IMR-90 (cell line): ENCODE results near the gene MLKL. TPM values are rescaled to one million over a fixed set of nuclear protein-coding genes. Genes with fewer than 3 reads are reported as not detected.

Experiments used
- ATAC-seq: fragments of 200-7000 bp; cut with Tn5 transposase; 2 replicates; pipeline ENCODE4 v1.9.1; 2020; ENCODE audit warnings: low read depth, mild to moderate bottlenecking, moderate library complexity
- BruUV-seq: library from RNA; stranded (reverse); fragments of 400-500 nt; replicated peaks from 2 replicates; lab custom pipeline; 2021; lab: Mats Ljungman, UMichigan
- CTCF ChIA-PET: fragments of 300-600 bp; formaldehyde crosslinking; extraction: SDS; loops from one replicate; lab custom pipeline; 2021; ENCODE audit warnings: antibody characterized with exemption; lab: Yijun Ruan, JAX
- POLR2A ChIA-PET: fragments of 300-600 bp; sonication (Branson Sonifier 250); formaldehyde crosslinking; loops from one replicate; lab custom pipeline; 2022; ENCODE audit warnings: antibody characterized with exemption; ENCODE audit not compliant: unreplicated experiment; lab: Charles Lee
- DNase-seq: peaks from one replicate; pipeline ENCODE4 v3.0.0; 2013
- H2AFZ ChIP-seq: replicated peaks from 2 replicates; pipeline ENCODE3; 2013; ENCODE audit warnings: low read length, mild to moderate bottlenecking; ENCODE audit not compliant: poor library complexity
- H2AK5ac ChIP-seq: 2 replicates; pipeline ENCODE4 v1.6.1; 2013; ENCODE audit warnings: low read depth, low read length, inconsistent platforms
- H2AK9ac ChIP-seq: replicated peaks from 2 replicates; pipeline ENCODE3; 2013; ENCODE audit warnings: mild to moderate bottlenecking, low read depth, low read length, moderate library complexity; ENCODE audit not compliant: poor library complexity
- H2BK120ac ChIP-seq: 2 replicates; pipeline ENCODE4 v1.6.1; 2013; ENCODE audit warnings: low read depth, low read length, inconsistent platforms
- H2BK15ac ChIP-seq: 3 replicates; pipeline ENCODE4 v1.6.1; 2013; ENCODE audit warnings: low read depth, low read length, inconsistent platforms
- H2BK20ac ChIP-seq: 2 replicates; pipeline ENCODE4 v1.6.1; 2013; ENCODE audit warnings: low read depth, mild to moderate bottlenecking, inconsistent platforms, low read length, moderate library complexity
- H2BK5ac ChIP-seq: 2 replicates; pipeline ENCODE4 v1.6.1; 2013; ENCODE audit warnings: mild to moderate bottlenecking, low read depth, low read length, inconsistent platforms; ENCODE audit not compliant: poor library complexity, severe bottlenecking
- H3K14ac ChIP-seq: replicated peaks from 2 replicates; pipeline ENCODE4 v1.6.1; 2013; ENCODE audit warnings: low read depth, low read length, inconsistent platforms
- H3K18ac ChIP-seq: 2 replicates; pipeline ENCODE4 v1.6.1; 2013; ENCODE audit warnings: low read depth, low read length, control low read depth
- H3K23ac ChIP-seq: 2 replicates; pipeline ENCODE4 v1.6.1; 2013; ENCODE audit warnings: low read depth, low read length, inconsistent platforms
- H3K27ac ChIP-seq: 2 replicates; pipeline ENCODE4 v1.5.1; 2013; ENCODE audit warnings: mild to moderate bottlenecking, control low read depth, low read length; ENCODE audit not compliant: insufficient read depth
- H3K27me3 ChIP-seq: 2 replicates; pipeline ENCODE4 v1.6.1; 2013; ENCODE audit warnings: low read length; ENCODE audit not compliant: control insufficient read depth, insufficient read depth
- H3K36me3 ChIP-seq: 2 replicates; pipeline ENCODE4 v1.6.1; 2013; ENCODE audit warnings: low read length, mixed read lengths; ENCODE audit not compliant: control insufficient read depth, insufficient read depth
- H3K4ac ChIP-seq: 2 replicates; pipeline ENCODE4 v1.6.1; 2013; ENCODE audit warnings: low read depth, low read length, inconsistent platforms
- H3K4me1 ChIP-seq: 2 replicates; pipeline ENCODE4 v1.6.1; 2013; ENCODE audit warnings: low read length, mixed read lengths; ENCODE audit not compliant: control insufficient read depth, insufficient read depth
- H3K4me2 ChIP-seq: 2 replicates; pipeline ENCODE4 v1.6.1; 2013; ENCODE audit warnings: low read depth, mild to moderate bottlenecking, control low read depth, low read length, moderate library complexity
- H3K4me3 ChIP-seq: 2 replicates; pipeline ENCODE4 v1.5.1; 2013; ENCODE audit warnings: low read depth, mild to moderate bottlenecking, control low read depth, low read length, moderate library complexity; ENCODE audit not compliant: insufficient read depth
- H3K56ac ChIP-seq: 2 replicates; pipeline ENCODE4 v1.6.1; 2013; ENCODE audit warnings: low read length, inconsistent platforms; ENCODE audit not compliant: insufficient read depth; ENCODE audit errors: extremely low read depth
- H3K79me1 ChIP-seq, 2 experiments: 2 replicates each; pipeline ENCODE4 v1.6.1; 2013; ENCODE audit warnings: low read length in 2 of 2, inconsistent platforms in 1 of 2, low read depth in 1 of 2
- H3K9ac ChIP-seq: 2 replicates; pipeline ENCODE4 v1.6.1; 2013; ENCODE audit warnings: low read depth, low read length, control low read depth
- H3K9me1 ChIP-seq: 2 replicates; pipeline ENCODE4 v1.6.1; 2013; ENCODE audit warnings: low read length, inconsistent platforms; ENCODE audit not compliant: insufficient read depth
- H3K9me3 ChIP-seq: 2 replicates; pipeline ENCODE4 v1.6.1; 2013; ENCODE audit warnings: low read length; ENCODE audit not compliant: control insufficient read depth, insufficient read depth
- H4K20me1 ChIP-seq: 2 replicates; pipeline ENCODE4 v1.6.1; 2013; ENCODE audit warnings: low read length, inconsistent platforms; ENCODE audit not compliant: insufficient read depth
- H4K5ac ChIP-seq: 2 replicates; pipeline ENCODE4 v1.6.1; 2013; ENCODE audit warnings: mild to moderate bottlenecking, low read depth, low read length, control low read depth
- H4K8ac ChIP-seq, 2 experiments: 2 replicates each; pipeline ENCODE4 v1.6.1; 2013; ENCODE audit warnings: low read depth in 2 of 2, low read length in 2 of 2, control low read depth in 1 of 2, inconsistent platforms in 1 of 2
- H4K91ac ChIP-seq: 2 replicates; pipeline ENCODE4 v1.6.1; 2013; ENCODE audit warnings: low read depth, low read length, inconsistent platforms; ENCODE audit not compliant: insufficient read depth
- MAFK ChIP-seq: IDR thresholded peaks from 2 replicates; pipeline ENCODE4 v1.6.1; 2012; ENCODE audit warnings: low read depth, low read length, improper control_type of control experiment
- POLR2A ChIP-seq: IDR thresholded peaks from 2 replicates; pipeline ENCODE4 v1.6.1; 2012; ENCODE audit warnings: mild to moderate bottlenecking, low read depth, low read length
- RFX5 ChIP-seq: IDR thresholded peaks from 2 replicates; pipeline ENCODE4 v1.8.0; 2012; ENCODE audit warnings: low read depth, mild to moderate bottlenecking, low read length, moderate library complexity
- WGBS, 2 experiments: methylation state at CpG; one replicate each; pipeline versions ENCODE4 v1.1.5 to v1.1.7; 2013; ENCODE audit warnings: missing lambda C conversion rate in 2 of 2; ENCODE audit not compliant: insufficient read length in 1 of 2; ENCODE audit errors: extremely low coverage in 2 of 2; 5-methylcytosine and 5-hydroxymethylcytosine counted together
- dilution Hi-C: fragments of 300-500 bp; cut with HindIII; formaldehyde crosslinking; loops from one replicate; pipeline ENCODE4 v1.14.3; 2018; ENCODE audit warnings: low sequenced_read_pairs; ENCODE audit not compliant: unreplicated experiment
- in situ Hi-C: fragments of 300-500 bp; cut with MboI; formaldehyde crosslinking; loops from 3 replicates; pipeline ENCODE4 v1.14.3; 2019; ENCODE audit warnings: low sequenced_read_pairs, inconsistent platforms, mixed read lengths
- intact Hi-C: fragments of 100-400 bp; cut with micrococcal nuclease; formaldehyde crosslinking; loops from 2 replicates; pipeline ENCODE4 v1.10.0; 2022
- polyA plus RNA-seq, 3 experiments: library from polyadenylated mRNA; depleted of rRNA; stranded (reverse); fragments of >200 nt; gene quantifications; 2 replicates each; pipeline ENCODE4 v1.2.3, GENCODE V29; 2012; ENCODE audit warnings: low replicate concordance in 1 of 3
- total RNA-seq: library from RNA; depleted of rRNA; stranded (reverse); fragments of >200 nt; gene quantifications from 2 replicates; pipeline ENCODE4 v1.2.3, GENCODE V29; 2012

MLKL gene
- total and polyA plus RNA-seq, 2 of the 4 experiments (the other 2 are of a cell fraction): 3.6 to 4.5 TPM

DNA sequence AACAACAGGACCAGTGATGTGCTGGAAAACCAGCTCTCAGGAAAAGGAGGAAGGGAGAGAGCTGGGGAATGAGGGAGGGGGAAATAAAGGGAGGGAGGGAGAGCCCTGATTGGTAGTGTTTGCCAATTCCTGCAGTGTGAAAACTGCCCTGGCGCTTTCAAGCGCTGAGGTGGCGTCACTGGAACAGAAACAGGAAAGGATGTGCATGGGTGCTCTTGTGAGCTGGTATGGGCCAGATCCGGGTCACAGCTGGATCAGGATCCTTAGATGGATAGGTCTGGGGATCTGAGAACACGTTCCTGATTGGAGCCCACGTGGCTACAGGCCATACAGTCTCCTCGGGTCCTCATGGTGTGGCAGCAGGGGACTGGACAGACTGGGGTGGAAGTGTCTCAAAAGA is 16.7 kb upstream of the MLKL start:
- DNase-seq: no peak
- no peak overlapping the region for H2BK5ac ChIP-seq
- no peak for ATAC-seq
- in situ Hi-C loops: loop anchor here (5.0 kb wide), 1 partner anchor 140 kb away; no protein-coding TSS in a partner anchor
- no peak for TF ChIP-seq MAFK
- no peak for TF ChIP-seq POLR2A
- no peak for TF ChIP-seq RFX5
- H2BK120ac ChIP-seq: no peak overlapping the region
- no peaks in the 10 kb centered on the region for H3K79me1 ChIP-seq
- no peak overlapping the region for H3K56ac ChIP-seq
- no peak overlapping the region for H3K18ac ChIP-seq
- no peak overlapping the region for H3K4me2 ChIP-seq
- no peak overlapping the region for H4K5ac ChIP-seq
- ChIA-PET POLR2A (no interaction called here), CTCF (interaction anchor here (1.7 kb wide), 1 partner anchor 146 kb away, joined by 3 read pairs; no protein-coding TSS in a partner anchor)
- no peaks in the 10 kb centered on the region for H3K9me1 ChIP-seq
- H3K36me3 ChIP-seq: no peaks in the 10 kb centered on the region
- no peak overlapping the region for H3K14ac ChIP-seq
- no peak overlapping the region for H3K27ac ChIP-seq
- dilution Hi-C loops: no loop called here
- no peaks in the 10 kb centered on the region for H3K4me1 ChIP-seq
- H3K9me3 ChIP-seq: no peaks in the 10 kb centered on the region
- no peak overlapping the region for H3K4me3 ChIP-seq
- no peak overlapping the region for H3K9ac ChIP-seq
- 81% methylated on average over 3 of the region's 7 CpGs; no CpG with 5 or more reads in 1 of the 2 experiments for WGBS, 2 experiments
- H3K27me3 ChIP-seq: peaks cover 16% of the 10 kb centered on the region; the same call in 1 of the 2 replicates
- no peaks in the 10 kb centered on the region for H4K20me1 ChIP-seq
- no peak overlapping the region for H2AK5ac ChIP-seq
- BruUV-seq: no TSS peak
- intact Hi-C loops: no loop called here
- H2AK9ac ChIP-seq: no peak overlapping the region
- no peak overlapping the region for H2BK15ac ChIP-seq
- no peak overlapping the region for H3K23ac ChIP-seq
- no peak overlapping the region for H4K91ac ChIP-seq
- H2BK20ac ChIP-seq: no peak overlapping the region
- no peak overlapping the region for H4K8ac ChIP-seq
- no peak overlapping the region for H2AFZ ChIP-seq
- no peak overlapping the region for H3K4ac ChIP-seq
